ENCODE results near the gene SP110. TPM values are rescaled to one million over a fixed set of nuclear protein-coding genes. Genes with fewer than 3 reads are reported as not detected.

Gene SP110
- total RNA-seq, 6 experiments from 2014 or later = 5.0 to 13.1 (median 11.2) TPM

- no peak overlapping the region for H3K27ac ChIP-seq
- WGBS (ENCODE audit: insufficient coverage, low coverage, low lambda C conversion rate, missing lambda C conversion rate) = 87% methylated on average over 9 of the region's 25 CpGs
- no peak for ATAC-seq
- TF ChIP-seq POLR2A (IDR thresholded peaks at IDR 0.05) = no peak
- TF ChIP-seq CTCF (IDR thresholded peaks at IDR 0.05) = no peak
- no peak overlapping the region for H3K4me3 ChIP-seq
- no peaks in the 10 kb centered on the region for H3K4me1 ChIP-seq
- no peaks in the 10 kb centered on the region for H3K9me3 ChIP-seq
- intact Hi-C loops (cut with DNase I) = no loop called here
- H3K27me3 ChIP-seq = no peaks in the 10 kb centered on the region
- no peaks in the 10 kb centered on the region for H3K36me3 ChIP-seq
- DNase-seq = no peak
Observed at GRCh38 chr2:230156782-230157699, 62.7 kb downstream of the SP110 start.

- Histone ChIP-seq H3K4me1 (no peaks in the 10 kb centered on the region), H3K27me3 (no peaks in the 10 kb centered on the region), H3K9me3 (no peaks in the 10 kb centered on the region), H3K27ac (no peak overlapping the region), H3K36me3 (no peaks in the 10 kb centered on the region), H3K4me3 (no peak overlapping the region)
- intact Hi-C loops (cut with DNase I) = no loop called here
- ATAC-seq (no peak), DNase-seq (no peak)
- WGBS (ENCODE audit: insufficient coverage, low coverage, low lambda C conversion rate, missing lambda C conversion rate) = 79% methylated on average over 3 of the region's 7 CpGs
- no peak for TF ChIP-seq CTCF (IDR thresholded peaks at IDR 0.05)
- TF ChIP-seq POLR2A (IDR thresholded peaks at IDR 0.05) = no peak
Observed at GRCh38 chr2:230155359-230155758, 64.4 kb downstream of the SP110 start.

GRCh38 chr2:230153390-230153976 lies 66.3 kb downstream of the SP110 start:
- no peak for TF ChIP-seq CTCF (IDR thresholded peaks at IDR 0.05)
- no peak for TF ChIP-seq POLR2A (IDR thresholded peaks at IDR 0.05)
- Histone ChIP-seq H3K4me1 (no peaks in the 10 kb centered on the region), H3K27me3 (no peaks in the 10 kb centered on the region), H3K36me3 (no peaks in the 10 kb centered on the region), H3K4me3 (no peak overlapping the region), H3K9me3 (no peaks in the 10 kb centered on the region), H3K27ac (no peak overlapping the region)
- intact Hi-C loops (cut with DNase I) = no loop called here
- ATAC-seq (no peak), DNase-seq (no peak)
- 13% methylated on average over 1 of the region's 2 CpGs for WGBS (ENCODE audit: insufficient coverage, low coverage, low lambda C conversion rate, missing lambda C conversion rate)

GRCh38 chr2:230152334-230152733 lies 67.5 kb downstream of the SP110 start:
- DNase-seq (no peak), ATAC-seq (no peak)
- Histone ChIP-seq H3K36me3 (no peaks in the 10 kb centered on the region), H3K4me3 (no peak overlapping the region), H3K27me3 (no peaks in the 10 kb centered on the region), H3K27ac (no peak overlapping the region), H3K9me3 (no peaks in the 10 kb centered on the region), H3K4me1 (no peaks in the 10 kb centered on the region)
- intact Hi-C loops (cut with DNase I) = no loop called here
- WGBS (ENCODE audit: insufficient coverage, low coverage, low lambda C conversion rate, missing lambda C conversion rate) = 95% methylated on average over 2 of the region's 2 CpGs
- TF ChIP-seq POLR2A (IDR thresholded peaks at IDR 0.05) = no peak
- no peak for TF ChIP-seq CTCF (IDR thresholded peaks at IDR 0.05)
